Muscle layer of colon (tissue), 2 donors: ENCODE results near the gene TCP1.

Experiments
- H3K27ac ChIP-seq: one replicate; pipeline ENCODE4 v1.7.0; 2013; ENCODE audit warnings: low read depth, mild to moderate bottlenecking, low read length, moderate library complexity
- H3K27me3 ChIP-seq, 2 donors: one replicate each; pipeline ENCODE4 v1.7.0; 2013; ENCODE audit warnings: low read length in 2 of 2, mild to moderate bottlenecking in 2 of 2; ENCODE audit not compliant: insufficient read depth in 2 of 2, control insufficient read depth in 1 of 2
- H3K36me3 ChIP-seq: one replicate; pipeline ENCODE4 v1.7.0; 2013; ENCODE audit warnings: mild to moderate bottlenecking, low read length; ENCODE audit not compliant: insufficient read depth
- H3K4me1 ChIP-seq: one replicate; pipeline ENCODE4 v1.7.0; 2013; ENCODE audit warnings: mild to moderate bottlenecking, low read length; ENCODE audit not compliant: insufficient read depth
- H3K4me3 ChIP-seq, 2 donors: one replicate each; pipeline ENCODE4 v1.7.0; 2013; ENCODE audit warnings: low read length in 2 of 2, low read depth in 1 of 2, mild to moderate bottlenecking in 1 of 2, moderate library complexity in 1 of 2
- H3K9ac ChIP-seq: one replicate; pipeline ENCODE4 v1.7.0; 2013; ENCODE audit warnings: low read length
- H3K9me3 ChIP-seq: one replicate; pipeline ENCODE4 v1.7.0; 2013; ENCODE audit warnings: mild to moderate bottlenecking, low read length
- donor health status: abdominal sarcoma.
- donor health status: Adenocarcinoma of cecum.

Gene TCP1

GRCh38 chr6:159789377-159790148 lies at the start of gene TCP1:
Gene TCP1, minus strand, starts transcription at chr6:159789602. Its CDS starts 134 bp downstream, at chr6:159789468.
- Histone ChIP-seq H3K4me1 (peaks cover 39% of the 10 kb centered on the region), H3K36me3 (peaks cover 24% of the 10 kb centered on the region), H3K9ac (peak within 1 kb of the TSS; percentile 97), H3K27ac (peak within 1 kb of the TSS; percentile 90), H3K27me3 (no peaks in the 10 kb centered on the region), H3K4me3 (peak within 1 kb of the TSS; percentile 90 to 100), H3K9me3 (no peaks in the 10 kb centered on the region)

- H3K9me3 ChIP-seq: no peaks in the 10 kb centered on the region
- no peak overlapping the region for H3K27ac ChIP-seq
- H3K4me3 ChIP-seq: no peak overlapping the region
- no peaks in the 10 kb centered on the region for H3K4me1 ChIP-seq
- no peaks in the 10 kb centered on the region for H3K36me3 ChIP-seq
- no peaks in the 10 kb centered on the region for H3K27me3 ChIP-seq
- H3K9ac ChIP-seq: no peak overlapping the region
These were observed 48.8 kb upstream of the TCP1 start for GRCh38 chr6:159838020-159838744.

- no peaks in the 10 kb centered on the region for H3K36me3 ChIP-seq
- H3K27me3 ChIP-seq: no peaks in the 10 kb centered on the region
- H3K4me3 ChIP-seq: no peak overlapping the region
- no peaks in the 10 kb centered on the region for H3K9me3 ChIP-seq
- H3K4me1 ChIP-seq: no peaks in the 10 kb centered on the region
- H3K9ac ChIP-seq: no peak overlapping the region
- no peak overlapping the region for H3K27ac ChIP-seq
These were observed 48.1 kb upstream of the TCP1 start for GRCh38 chr6:159837511-159837910.

- Histone ChIP-seq H3K27ac (no peak overlapping the region), H3K4me3 (no peak overlapping the region), H3K27me3 (no peaks in the 10 kb centered on the region), H3K9ac (no peak overlapping the region), H3K4me1 (no peaks in the 10 kb centered on the region), H3K36me3 (no peaks in the 10 kb centered on the region), H3K9me3 (no peaks in the 10 kb centered on the region)
These were observed 47.5 kb upstream of the TCP1 start for GRCh38 chr6:159836718-159837490.

GRCh38 chr6:159833997-159834603 lies 44.7 kb upstream of the TCP1 start:
- H3K27me3 ChIP-seq: no peaks in the 10 kb centered on the region
- H3K4me1 ChIP-seq: no peaks in the 10 kb centered on the region
- no peaks in the 10 kb centered on the region for H3K36me3 ChIP-seq
- H3K9ac ChIP-seq: no peak overlapping the region
- no peak overlapping the region for H3K4me3 ChIP-seq
- no peak overlapping the region for H3K27ac ChIP-seq
- no peaks in the 10 kb centered on the region for H3K9me3 ChIP-seq

- Histone ChIP-seq H3K36me3 (no peaks in the 10 kb centered on the region), H3K27ac (no peak overlapping the region), H3K27me3 (no peaks in the 10 kb centered on the region), H3K9me3 (no peaks in the 10 kb centered on the region), H3K4me3 (no peak overlapping the region), H3K9ac (no peak overlapping the region), H3K4me1 (no peaks in the 10 kb centered on the region)
These were observed 44.2 kb upstream of the TCP1 start for GRCh38 chr6:159833556-159833955.

- Histone ChIP-seq H3K9ac (no peak overlapping the region), H3K36me3 (no peaks in the 10 kb centered on the region), H3K27ac (no peak overlapping the region), H3K4me1 (no peaks in the 10 kb centered on the region), H3K9me3 (no peaks in the 10 kb centered on the region), H3K4me3 (no peak overlapping the region), H3K27me3 (no peaks in the 10 kb centered on the region)
These were observed 43.5 kb upstream of the TCP1 start for GRCh38 chr6:159832946-159833345.

- Histone ChIP-seq H3K36me3 (no peaks in the 10 kb centered on the region), H3K4me3 (no peak overlapping the region), H3K27ac (no peak overlapping the region), H3K4me1 (no peaks in the 10 kb centered on the region), H3K9ac (no peak overlapping the region), H3K9me3 (no peaks in the 10 kb centered on the region), H3K27me3 (no peaks in the 10 kb centered on the region)
These were observed 41.9 kb upstream of the TCP1 start for GRCh38 chr6:159831373-159831679.

GRCh38 chr6:159830501-159831372 lies 41.3 kb upstream of the TCP1 start:
- Histone ChIP-seq H3K9ac (no peak overlapping the region), H3K4me3 (no peak overlapping the region), H3K9me3 (no peaks in the 10 kb centered on the region), H3K27me3 (no peaks in the 10 kb centered on the region), H3K27ac (no peak overlapping the region), H3K4me1 (no peaks in the 10 kb centered on the region), H3K36me3 (no peaks in the 10 kb centered on the region)

GRCh38 chr6:159829526-159829925 lies 40.1 kb upstream of the TCP1 start:
- no peaks in the 10 kb centered on the region for H3K27me3 ChIP-seq
- H3K27ac ChIP-seq: no peak overlapping the region
- no peak overlapping the region for H3K9ac ChIP-seq
- no peaks in the 10 kb centered on the region for H3K4me1 ChIP-seq
- H3K9me3 ChIP-seq: no peaks in the 10 kb centered on the region
- H3K36me3 ChIP-seq: no peaks in the 10 kb centered on the region
- no peak overlapping the region for H3K4me3 ChIP-seq
